ENCODE measurements around the gene SMOC2. TPM values are rescaled to one million over a fixed set of nuclear protein-coding genes. Genes with fewer than 3 reads are reported as not detected.

Gene SMOC2
- total and polyA plus RNA-seq, 7 donors: 12.3 to 90.3 (median 22.8) TPM

DNA sequence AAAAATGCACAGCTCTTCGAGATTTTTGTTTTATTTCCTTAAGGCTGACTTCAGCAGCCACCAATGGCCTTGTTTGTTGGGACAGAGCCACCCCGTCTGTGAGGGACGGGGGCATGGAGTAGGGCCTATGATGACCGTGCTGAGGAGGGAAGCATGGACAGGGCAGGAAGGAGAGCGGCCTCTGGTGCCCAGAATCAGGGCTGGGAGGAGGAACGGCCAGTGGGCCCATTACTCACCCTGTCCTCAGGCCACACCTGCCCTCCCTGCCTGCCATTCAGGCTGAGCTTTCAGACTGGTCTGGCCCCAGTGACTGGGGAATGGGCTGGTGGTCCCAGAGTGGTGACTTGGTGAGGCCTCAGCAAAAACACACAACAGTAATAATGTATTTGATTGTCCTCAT lies 104.4 kb downstream of the SMOC2 start:
- ATAC-seq: peak in 1 of 4 donors; percentile 29
- Histone ChIP-seq H3K4me1 (peaks cover 12% of the 10 kb centered on the region), H3K4me3 (no peak overlapping the region), H3K27ac (no peak overlapping the region), H3K9me3 (no peaks in the 10 kb centered on the region), H3K27me3 (ENCODE audit: insufficient read depth in 3 of 3, low read length in 2 of 3) (no peaks in the 10 kb centered on the region), H3K36me3 (ENCODE audit: insufficient read depth in 1 of 2, low read depth in 1 of 2) (no peaks in the 10 kb centered on the region)
- WGBS, 3 donors: 73 to 85% (median 75%) methylated on average over 6 of the region's 6 CpGs
- intact Hi-C loops (cut with DNase I): no loop called here
- TF ChIP-seq, protein P1, sequence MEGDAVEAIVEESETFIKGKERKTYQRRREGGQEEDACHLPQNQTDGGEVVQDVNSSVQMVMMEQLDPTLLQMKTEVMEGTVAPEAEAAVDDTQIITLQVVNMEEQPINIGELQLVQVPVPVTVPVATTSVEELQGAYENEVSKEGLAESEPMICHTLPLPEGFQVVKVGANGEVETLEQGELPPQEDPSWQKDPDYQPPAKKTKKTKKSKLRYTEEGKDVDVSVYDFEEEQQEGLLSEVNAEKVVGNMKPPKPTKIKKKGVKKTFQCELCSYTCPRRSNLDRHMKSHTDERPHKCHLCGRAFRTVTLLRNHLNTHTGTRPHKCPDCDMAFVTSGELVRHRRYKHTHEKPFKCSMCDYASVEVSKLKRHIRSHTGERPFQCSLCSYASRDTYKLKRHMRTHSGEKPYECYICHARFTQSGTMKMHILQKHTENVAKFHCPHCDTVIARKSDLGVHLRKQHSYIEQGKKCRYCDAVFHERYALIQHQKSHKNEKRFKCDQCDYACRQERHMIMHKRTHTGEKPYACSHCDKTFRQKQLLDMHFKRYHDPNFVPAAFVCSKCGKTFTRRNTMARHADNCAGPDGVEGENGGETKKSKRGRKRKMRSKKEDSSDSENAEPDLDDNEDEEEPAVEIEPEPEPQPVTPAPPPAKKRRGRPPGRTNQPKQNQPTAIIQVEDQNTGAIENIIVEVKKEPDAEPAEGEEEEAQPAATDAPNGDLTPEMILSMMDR (IDR thresholded peaks at IDR 0.05): no peak
- peak in 1 of 2 donors; percentile 52 for DNase-seq

DNA sequence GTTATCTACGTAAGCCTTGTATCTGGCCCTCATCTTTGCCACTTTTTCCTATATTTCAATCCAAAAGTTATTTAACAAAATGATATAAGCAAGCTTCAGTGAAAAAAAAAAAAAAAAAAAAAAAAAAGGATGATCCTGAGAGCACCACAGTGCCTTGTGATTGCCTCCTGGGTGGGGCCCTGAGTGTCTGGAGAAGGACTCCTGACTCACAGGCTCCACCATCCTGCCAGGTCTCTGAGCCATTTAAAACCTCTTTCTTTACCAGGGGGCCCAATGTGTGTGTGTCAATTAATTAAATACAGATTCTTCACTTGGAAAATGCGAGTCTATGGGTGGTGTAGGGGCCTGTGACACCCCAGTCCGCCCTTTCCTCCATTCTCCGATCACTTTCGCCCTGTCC lies 105.2 kb downstream of the SMOC2 start:
- peaks cover 12% of the 10 kb centered on the region for H3K4me1 ChIP-seq
- 94 to 96% (median 95%) methylated on average over 5 of the region's 5 CpGs for WGBS, 3 donors
- ATAC-seq (peak in 2 of 4 donors; percentile 23 to 64), DNase-seq (peak; percentile 58 to 76)
- H3K27ac ChIP-seq: no peak overlapping the region
- TF ChIP-seq, protein P1 (IDR thresholded peaks at IDR 0.05): no peak
- no peak overlapping the region for H3K4me3 ChIP-seq
- no peaks in the 10 kb centered on the region for H3K36me3 ChIP-seq (ENCODE audit: insufficient read depth in 1 of 2, low read depth in 1 of 2)
- no peaks in the 10 kb centered on the region for H3K27me3 ChIP-seq (ENCODE audit: insufficient read depth in 3 of 3, low read length in 2 of 3)
- H3K9me3 ChIP-seq: no peaks in the 10 kb centered on the region
- intact Hi-C loops (cut with DNase I): no loop called here

DNA sequence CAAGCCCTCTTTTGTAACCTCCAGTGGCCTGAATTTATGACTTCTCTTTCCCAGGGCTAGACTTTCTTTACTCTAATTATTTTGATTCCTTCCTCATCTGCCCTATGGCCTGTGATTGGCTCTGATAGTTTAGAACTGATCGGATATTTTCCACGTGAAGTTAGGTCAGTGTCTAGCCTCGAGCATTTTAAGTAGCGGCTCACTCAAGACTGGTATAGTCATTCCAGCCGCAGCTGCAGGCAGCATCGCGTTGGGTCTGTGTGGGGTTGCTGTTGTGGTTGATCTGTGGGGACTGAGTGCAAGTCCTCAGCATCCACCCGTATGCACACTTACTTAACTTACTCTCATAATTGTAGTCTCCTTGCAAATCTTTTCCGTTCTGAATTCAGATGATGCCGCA lies 105.7 kb downstream of the SMOC2 start:
- Histone ChIP-seq H3K36me3 (ENCODE audit: insufficient read depth in 1 of 2, low read depth in 1 of 2) (no peaks in the 10 kb centered on the region), H3K9me3 (no peaks in the 10 kb centered on the region), H3K27me3 (ENCODE audit: insufficient read depth in 3 of 3, low read length in 2 of 3) (no peaks in the 10 kb centered on the region), H3K4me1 (peaks cover 9% of the 10 kb centered on the region), H3K4me3 (no peak overlapping the region), H3K27ac (no peak overlapping the region)
- ATAC-seq: no peak
- no peak for DNase-seq
- WGBS, 3 donors: 88 to 93% (median 92%) methylated on average over 10 of the region's 10 CpGs
- intact Hi-C loops (cut with DNase I): no loop called here
- TF ChIP-seq, protein P1 (IDR thresholded peaks at IDR 0.05): no peak

DNA sequence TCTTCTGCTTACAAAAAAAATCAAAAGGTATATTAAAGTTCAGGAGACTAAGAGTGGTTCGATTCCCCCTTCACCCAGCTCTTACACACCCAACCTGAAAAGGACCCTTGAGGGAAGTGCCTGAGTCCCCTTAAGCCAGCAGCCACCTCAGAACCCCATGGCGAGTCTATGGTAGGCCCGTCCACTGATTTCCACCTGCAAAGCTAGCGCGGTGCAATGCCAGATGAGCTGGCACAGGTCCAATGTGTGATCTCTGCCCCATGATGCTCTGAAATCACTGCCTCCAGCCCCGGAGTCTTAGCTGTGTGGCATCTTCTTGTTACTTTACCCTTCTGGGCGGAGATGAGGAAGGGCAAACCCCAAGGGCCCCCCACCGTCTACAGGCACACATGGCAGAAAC lies 109.3 kb downstream of the SMOC2 start:
- intact Hi-C loops (cut with DNase I): no loop called here
- 60 to 69% (median 62%) methylated on average over 8 of the region's 8 CpGs for WGBS, 3 donors

DNA sequence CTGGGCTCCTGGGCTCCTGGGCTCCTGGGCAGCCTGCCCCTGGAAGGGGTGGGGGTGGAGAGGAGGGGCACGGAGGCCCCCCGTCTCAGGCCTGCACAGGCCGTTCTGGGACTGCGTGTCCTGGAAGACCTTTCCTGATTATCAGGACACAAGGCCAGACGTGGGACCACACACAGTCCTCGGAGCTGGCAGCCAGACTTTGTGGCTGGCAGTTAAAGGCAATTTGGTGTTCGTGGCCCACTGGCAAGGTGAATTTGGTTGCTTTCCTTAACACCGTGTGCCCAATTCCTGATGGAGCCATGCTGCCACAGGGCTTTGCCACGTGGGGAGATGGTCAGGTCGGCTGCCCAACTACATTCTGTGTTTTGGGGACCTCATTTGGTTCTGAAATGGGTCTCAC lies 113.5 kb downstream of the SMOC2 start:
- intact Hi-C loops (cut with DNase I): no loop called here
- H3K27me3 ChIP-seq (ENCODE audit: insufficient read depth in 3 of 3, low read length in 2 of 3): no peaks in the 10 kb centered on the region
- DNase-seq (no peak), ATAC-seq (no peak)
- 48 to 63% (median 60%) methylated on average over 10 of the region's 10 CpGs for WGBS, 3 donors
- TF ChIP-seq, protein P1 (IDR thresholded peaks at IDR 0.05): no peak
- H3K4me1 ChIP-seq: no peaks in the 10 kb centered on the region
- no peaks in the 10 kb centered on the region for H3K9me3 ChIP-seq
- H3K27ac ChIP-seq: no peak overlapping the region
- no peak overlapping the region for H3K4me3 ChIP-seq
- H3K36me3 ChIP-seq (ENCODE audit: insufficient read depth in 1 of 2, low read depth in 1 of 2): no peaks in the 10 kb centered on the region

More for the DNA sequence above, 109.3 kb downstream of the SMOC2 start:
- DNase-seq (no peak), ATAC-seq (no peak)
- Histone ChIP-seq H3K9me3 (no peaks in the 10 kb centered on the region), H3K36me3 (ENCODE audit: insufficient read depth in 1 of 2, low read depth in 1 of 2) (no peaks in the 10 kb centered on the region), H3K27me3 (ENCODE audit: insufficient read depth in 3 of 3, low read length in 2 of 3) (no peaks in the 10 kb centered on the region), H3K4me3 (no peak overlapping the region), H3K27ac (no peak overlapping the region), H3K4me1 (no peaks in the 10 kb centered on the region)
- TF ChIP-seq, protein P1 (IDR thresholded peaks at IDR 0.05): no peak

All from psoas muscle (tissue), 8 donors.